NB4 (cell line): Measurements from ENCODE around the gene MRAP2.

Experiments used
- DNase-seq: peaks from one replicate; pipeline ENCODE4 v3.0.0; 2010; ENCODE audit warnings: low read depth
- H3K4me3 ChIP-seq: one replicate; pipeline ENCODE4 v1.5.1; 2011; ENCODE audit warnings: mild to moderate bottlenecking, low read depth, low read length, moderate library complexity
- CTCF ChIP-seq: IDR thresholded peaks from one replicate; pipeline ENCODE4 v1.5.1; 2012; ENCODE audit warnings: low read depth, low read length
- MAX ChIP-seq: IDR thresholded peaks from 2 replicates; pipeline ENCODE4 v1.6.1; 2011; ENCODE audit warnings: low read depth, low read length
- MYC ChIP-seq: IDR thresholded peaks from 2 replicates; pipeline ENCODE4 v1.6.1; 2011; ENCODE audit warnings: low read depth, low read length
- POLR2A ChIP-seq: IDR thresholded peaks from 2 replicates; pipeline ENCODE4 v1.6.1; 2011; ENCODE audit warnings: mild to moderate bottlenecking; ENCODE audit not compliant: insufficient read length; ENCODE audit errors: extremely low read depth

The MRAP2 gene

GRCh38 chr6:84035484-84035883 lies 1.9 kb downstream of the MRAP2 start:
- no peak overlapping the region for H3K4me3 ChIP-seq
- TF ChIP-seq POLR2A (no peak), CTCF (no peak), MAX (no peak), MYC (no peak)
- DNase-seq, result no peak

GRCh38 chr6:84037425-84038089 lies 4.0 kb downstream of the MRAP2 start:
- no peak for TF ChIP-seq MYC
- TF ChIP-seq CTCF, result no peak
- no peak for TF ChIP-seq MAX
- TF ChIP-seq POLR2A, result no peak
- no peak overlapping the region for H3K4me3 ChIP-seq
- no peak for DNase-seq

GRCh38 chr6:84042603-84043002 lies 9.0 kb downstream of the MRAP2 start:
- DNase-seq, result no peak
- no peak for TF ChIP-seq MYC
- no peak overlapping the region for H3K4me3 ChIP-seq

GRCh38 chr6:84043555-84043954 lies 10.0 kb downstream of the MRAP2 start:
- TF ChIP-seq CTCF (no peak), MAX (no peak)
- no peak for DNase-seq
- H3K4me3 ChIP-seq, result no peak overlapping the region

GRCh38 chr6:84046755-84047154 lies 13.2 kb downstream of the MRAP2 start:
- no peak for TF ChIP-seq MAX
- no peak for TF ChIP-seq POLR2A
- TF ChIP-seq CTCF, result no peak
- no peak for TF ChIP-seq MYC
- DNase-seq, result no peak

GRCh38 chr6:84048588-84048987 lies 15.0 kb downstream of the MRAP2 start:
- TF ChIP-seq MAX (no peak), CTCF (no peak), MYC (no peak), POLR2A (no peak)
- H3K4me3 ChIP-seq, result no peak overlapping the region
- no peak for DNase-seq

More at GRCh38 chr6:84046755-84047154, 13.2 kb downstream of the MRAP2 start:
- H3K4me3 ChIP-seq, result no peak overlapping the region
